ENCODE results near the gene SERHL2. TPM values are rescaled to one million over a fixed set of nuclear protein-coding genes. Genes with fewer than 3 reads are reported as not detected.

Gene SERHL2
- total RNA-seq, 1 experiment from 2014 or later = 1.0 TPM

- TF ChIP-seq, protein P1, sequence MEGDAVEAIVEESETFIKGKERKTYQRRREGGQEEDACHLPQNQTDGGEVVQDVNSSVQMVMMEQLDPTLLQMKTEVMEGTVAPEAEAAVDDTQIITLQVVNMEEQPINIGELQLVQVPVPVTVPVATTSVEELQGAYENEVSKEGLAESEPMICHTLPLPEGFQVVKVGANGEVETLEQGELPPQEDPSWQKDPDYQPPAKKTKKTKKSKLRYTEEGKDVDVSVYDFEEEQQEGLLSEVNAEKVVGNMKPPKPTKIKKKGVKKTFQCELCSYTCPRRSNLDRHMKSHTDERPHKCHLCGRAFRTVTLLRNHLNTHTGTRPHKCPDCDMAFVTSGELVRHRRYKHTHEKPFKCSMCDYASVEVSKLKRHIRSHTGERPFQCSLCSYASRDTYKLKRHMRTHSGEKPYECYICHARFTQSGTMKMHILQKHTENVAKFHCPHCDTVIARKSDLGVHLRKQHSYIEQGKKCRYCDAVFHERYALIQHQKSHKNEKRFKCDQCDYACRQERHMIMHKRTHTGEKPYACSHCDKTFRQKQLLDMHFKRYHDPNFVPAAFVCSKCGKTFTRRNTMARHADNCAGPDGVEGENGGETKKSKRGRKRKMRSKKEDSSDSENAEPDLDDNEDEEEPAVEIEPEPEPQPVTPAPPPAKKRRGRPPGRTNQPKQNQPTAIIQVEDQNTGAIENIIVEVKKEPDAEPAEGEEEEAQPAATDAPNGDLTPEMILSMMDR (conservative IDR thresholded peaks at IDR 0.05) = no peak
- no peak within 1 kb of the TSS for H3K27ac ChIP-seq (ENCODE audit: insufficient read length, low read depth, low read length)
- WGBS (ENCODE audit: extremely low coverage, insufficient read length, low lambda C conversion rate) = no CpG with 5 or more reads among the region's 65 CpGs
Observed at GRCh38 chr22:42519525-42520401, 34.0 kb upstream of the SERHL2 start, which contains the start of gene RRP7A. Gene RRP7A, minus strand, starts transcription at chr22:42519796. Its CDS starts 10 bp downstream, at chr22:42519786.

More at GRCh38 chr22:42519525-42520401, 34.0 kb upstream of the SERHL2 start, which contains the start of gene RRP7A:
- Mint-ChIP-seq H3K4me3 (peak within 1 kb of the TSS; percentile 96 to 100), H3K9me3 (peaks cover 0 to 6% of the 10 kb centered on the region in 2 experiments; a peak in 2 of 5 replicates), H3K27ac (peak within 1 kb of the TSS; percentile 83 to 98 (median 94)), H3K27me3 (ENCODE audit: low read depth) (peaks cover 19% of the 10 kb centered on the region), H3K36me3 (ENCODE audit: insufficient read depth in 1 of 3, low read depth in 3 of 3) (peaks cover 17 to 29% (median 27%) of the 10 kb centered on the region in 3 experiments), H3K4me1 (peaks cover 10 to 17% of the 10 kb centered on the region in 2 experiments)
- Histone ChIP-seq H2BK15ac (ENCODE audit: low read depth, low read length) (no peak within 1 kb of the TSS), H3K4ac (ENCODE audit: low read depth, low read length) (no peak within 1 kb of the TSS), H3K27me3 (ENCODE audit: insufficient read depth, low read length) (no peaks in the 10 kb centered on the region), H2AFZ (ENCODE audit: low read length) (no peak within 1 kb of the TSS), H3K79me2 (ENCODE audit: insufficient read depth, low read length) (no peaks in the 10 kb centered on the region; the same call in 1 of the 2 replicates), H2BK20ac (ENCODE audit: low read depth, low read length, poor library complexity, severe bottlenecking) (no peak within 1 kb of the TSS), H3K18ac (ENCODE audit: insufficient read length, low read depth, low read length) (no peak within 1 kb of the TSS), H3K14ac (ENCODE audit: insufficient read depth, low read length) (no peak within 1 kb of the TSS), H4K8ac (replicated peaks; ENCODE audit: insufficient read length, low read depth, low read length) (no peak within 1 kb of the TSS), H3T11ph (ENCODE audit: low read length) (no peak within 1 kb of the TSS), H2AK5ac (ENCODE audit: insufficient read length, low read length) (no peak within 1 kb of the TSS), H3K56ac (ENCODE audit: insufficient read length, low read depth, low read length) (no peak within 1 kb of the TSS), H3K4me2 (ENCODE audit: insufficient read depth, insufficient read length, low read length) (peak within 1 kb of the TSS; percentile 70), H4K5ac (ENCODE audit: insufficient read length, low read depth, low read length) (no peak within 1 kb of the TSS), H4K20me1 (ENCODE audit: control insufficient read depth, insufficient read depth, insufficient read length) (no peaks in the 10 kb centered on the region), H3K23ac (ENCODE audit: insufficient read length, low read depth, low read length) (no peak within 1 kb of the TSS), H3K4me1 (ENCODE audit: insufficient read depth, low read length) (no peaks in the 10 kb centered on the region), H4K91ac (ENCODE audit: insufficient read length, low read depth, low read length) (no peak within 1 kb of the TSS), H2BK5ac (ENCODE audit: insufficient read length, low read length) (no peak within 1 kb of the TSS), H3K79me1 (ENCODE audit: insufficient read depth, low read depth, low read length, poor library complexity, severe bottlenecking) (peaks cover 3% of the 10 kb centered on the region), H3K23me2 (ENCODE audit: insufficient read length, low read depth, low read length, poor library complexity, severe bottlenecking) (no peaks in the 10 kb centered on the region), H3K9me3 (ENCODE audit: control insufficient read depth, low read depth, low read length) (no peaks in the 10 kb centered on the region), H2BK12ac (ENCODE audit: insufficient read length, low read depth, low read length) (no peak within 1 kb of the TSS), H3K9ac (ENCODE audit: extremely low read depth, insufficient read length, low read length) (peak within 1 kb of the TSS; percentile 46), H2BK120ac (ENCODE audit: low read depth, low read length, poor library complexity, severe bottlenecking) (no peak within 1 kb of the TSS)
- DNase-seq = peak; percentile 74
